LNCaP clone FGC (cell line): Measurements from ENCODE around the gene DYSF.

Experiments used
- DNase-seq: peaks from one replicate; pipeline ENCODE4 v3.0.0-alpha.2; 2011; ENCODE audit warnings: low read depth
- H3K4me3 ChIP-seq: 2 replicates; pipeline ENCODE4 v1.5.1; 2011; ENCODE audit warnings: mild to moderate bottlenecking, low read depth, low read length, control low read depth
- TF ChIP-seq, protein P1 (sequence below): IDR thresholded peaks from 2 replicates; pipeline ENCODE4 v1.5.1; 2012; ENCODE audit warnings: mild to moderate bottlenecking; ENCODE audit not compliant: control insufficient read depth, insufficient read depth; ENCODE audit errors: extremely low read depth

DYSF gene

DNA sequence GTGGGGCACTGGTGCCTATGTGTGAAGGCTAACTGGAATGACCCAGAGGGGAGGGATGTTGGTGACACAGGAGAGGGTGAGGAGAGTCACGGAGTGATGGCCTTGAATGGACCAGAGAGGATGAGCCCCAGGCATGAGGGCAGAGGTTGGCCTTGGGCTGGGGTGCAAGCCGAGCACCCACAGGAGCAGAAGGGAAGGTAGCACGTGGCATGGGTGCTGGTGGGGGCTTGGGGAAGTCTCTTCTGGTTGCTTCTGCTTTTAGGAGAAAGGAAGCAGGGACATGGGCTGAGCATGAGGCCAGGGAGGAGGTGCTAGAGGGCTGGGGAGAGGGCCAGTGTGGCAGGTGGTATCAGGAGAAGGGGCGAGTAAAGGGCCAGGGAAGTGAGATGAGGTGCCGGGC, 183.8 kb downstream of the DYSF start:
- TF ChIP-seq, protein P1, sequence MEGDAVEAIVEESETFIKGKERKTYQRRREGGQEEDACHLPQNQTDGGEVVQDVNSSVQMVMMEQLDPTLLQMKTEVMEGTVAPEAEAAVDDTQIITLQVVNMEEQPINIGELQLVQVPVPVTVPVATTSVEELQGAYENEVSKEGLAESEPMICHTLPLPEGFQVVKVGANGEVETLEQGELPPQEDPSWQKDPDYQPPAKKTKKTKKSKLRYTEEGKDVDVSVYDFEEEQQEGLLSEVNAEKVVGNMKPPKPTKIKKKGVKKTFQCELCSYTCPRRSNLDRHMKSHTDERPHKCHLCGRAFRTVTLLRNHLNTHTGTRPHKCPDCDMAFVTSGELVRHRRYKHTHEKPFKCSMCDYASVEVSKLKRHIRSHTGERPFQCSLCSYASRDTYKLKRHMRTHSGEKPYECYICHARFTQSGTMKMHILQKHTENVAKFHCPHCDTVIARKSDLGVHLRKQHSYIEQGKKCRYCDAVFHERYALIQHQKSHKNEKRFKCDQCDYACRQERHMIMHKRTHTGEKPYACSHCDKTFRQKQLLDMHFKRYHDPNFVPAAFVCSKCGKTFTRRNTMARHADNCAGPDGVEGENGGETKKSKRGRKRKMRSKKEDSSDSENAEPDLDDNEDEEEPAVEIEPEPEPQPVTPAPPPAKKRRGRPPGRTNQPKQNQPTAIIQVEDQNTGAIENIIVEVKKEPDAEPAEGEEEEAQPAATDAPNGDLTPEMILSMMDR, result no peak
- no peak for DNase-seq

DNA sequence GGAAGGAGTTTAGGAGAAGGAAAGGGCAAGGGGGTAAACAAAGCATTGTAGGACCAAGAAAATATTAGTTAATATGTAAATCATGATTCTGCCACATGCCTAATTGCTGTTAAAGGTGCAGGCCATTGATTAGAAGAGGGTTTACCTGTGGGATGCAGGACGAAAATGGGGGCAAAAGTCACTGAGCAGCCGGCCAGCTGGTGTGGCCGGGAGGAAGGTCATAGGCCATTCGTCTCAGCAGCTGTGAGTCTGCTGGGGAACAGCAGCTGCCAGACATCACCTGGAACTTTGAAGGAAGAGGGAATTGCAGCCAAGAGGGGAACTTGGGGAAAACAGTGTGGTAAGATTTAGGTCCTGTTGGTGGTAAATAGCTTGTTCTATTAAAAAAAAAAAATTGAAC, 184.4 kb downstream of the DYSF start:
- TF ChIP-seq, protein P1, result no peak
- no peak overlapping the region for H3K4me3 ChIP-seq
- DNase-seq, result no peak

More for the DNA sequence above, 183.8 kb downstream of the DYSF start:
- no peak overlapping the region for H3K4me3 ChIP-seq

DNA sequence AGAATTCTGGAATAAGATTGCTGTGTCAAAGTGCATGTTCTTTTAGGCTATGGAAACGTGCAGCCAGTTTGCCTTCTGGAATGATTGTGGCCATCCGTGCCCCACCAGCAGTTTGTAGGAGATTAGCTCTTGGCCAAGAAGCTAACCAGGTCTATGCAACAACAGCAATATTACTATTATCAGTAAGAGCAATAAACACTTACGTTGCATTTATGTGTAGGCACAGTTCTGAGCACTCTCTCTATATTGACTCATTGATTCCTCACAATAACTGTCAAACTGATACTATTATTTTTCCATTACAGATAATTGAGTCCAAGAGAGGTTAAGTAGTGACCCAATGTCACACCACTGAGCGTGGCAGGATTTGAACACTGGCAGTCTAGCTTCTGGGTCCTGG, 186.4 kb downstream of the DYSF start:
- DNase-seq, result no peak
- no peak overlapping the region for H3K4me3 ChIP-seq
- TF ChIP-seq, protein P1, result no peak

DNA sequence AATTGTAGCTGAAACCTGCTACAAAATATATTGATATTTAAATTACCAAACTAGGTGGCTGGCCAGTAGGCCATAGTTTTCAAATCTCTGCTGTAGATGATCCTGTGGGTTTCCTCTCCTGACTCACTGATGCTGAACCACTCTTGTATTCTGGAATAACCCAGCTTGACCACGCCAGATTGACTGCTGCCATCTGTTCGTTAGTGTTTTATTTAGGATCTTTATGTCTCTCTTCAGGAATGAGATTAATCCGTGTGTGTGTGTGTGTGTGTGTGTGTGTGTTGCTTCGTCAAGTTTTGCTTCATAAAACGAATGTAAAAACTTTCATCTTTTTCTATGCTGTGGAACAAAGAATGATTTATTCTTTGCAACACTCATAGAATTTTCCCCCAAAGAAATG, 187.1 kb downstream of the DYSF start:
- H3K4me3 ChIP-seq, result no peak overlapping the region
- no peak for DNase-seq
- TF ChIP-seq, protein P1, result no peak

DNA sequence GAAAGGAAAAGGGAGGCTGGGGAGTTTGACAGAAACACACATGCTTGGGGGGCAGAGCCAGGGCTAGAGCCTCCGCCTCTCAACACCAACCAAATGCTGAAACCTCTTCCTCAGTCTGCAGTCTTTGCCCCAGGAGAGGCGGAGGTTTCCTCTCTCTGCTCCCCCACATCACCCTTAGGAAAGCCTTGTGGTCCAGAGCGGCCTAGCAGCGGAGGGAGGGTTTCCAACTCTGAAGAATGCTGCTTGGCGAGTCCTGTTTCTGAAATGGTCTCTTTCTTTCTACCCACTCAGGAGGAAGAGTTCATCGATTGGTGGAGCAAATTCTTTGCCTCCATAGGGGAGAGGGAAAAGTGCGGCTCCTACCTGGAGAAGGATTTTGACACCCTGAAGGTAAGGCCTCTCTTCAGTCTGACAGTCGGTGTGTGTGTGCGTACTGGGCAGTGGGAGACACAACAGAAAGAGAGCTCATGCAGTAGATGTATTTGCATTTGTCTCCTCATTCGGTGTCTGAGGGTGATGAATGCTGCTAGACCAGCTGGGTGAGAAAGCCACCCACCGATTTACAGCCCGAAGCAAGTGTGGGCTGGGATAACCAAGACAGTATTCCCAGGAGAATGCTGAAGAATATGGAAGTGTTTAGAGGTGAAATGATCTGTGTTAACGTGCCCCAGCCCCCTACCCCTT, 190.5 kb downstream of the DYSF start:
- no peak overlapping the region for H3K4me3 ChIP-seq
- TF ChIP-seq, protein P1, result no peak
- DNase-seq, result no peak

DNA sequence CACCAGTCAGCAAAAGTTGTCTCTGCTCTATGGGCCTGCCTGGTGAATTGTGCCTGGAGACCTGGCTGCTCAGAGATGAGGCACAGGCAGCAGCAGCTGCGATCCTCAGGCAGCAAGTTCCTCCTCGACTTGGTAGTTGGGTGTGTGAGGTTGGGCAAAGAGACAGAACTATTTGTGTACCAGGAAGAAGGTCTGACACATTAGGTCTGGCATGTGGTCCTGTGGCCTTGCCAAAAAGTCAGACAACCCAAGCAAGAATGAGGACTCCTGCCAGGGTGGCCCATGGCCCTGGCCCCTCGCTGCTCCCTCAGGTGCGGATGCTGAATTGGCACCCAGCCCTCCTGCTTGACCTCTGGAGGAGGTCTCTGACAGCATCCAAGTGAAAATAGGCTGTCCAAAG, 192.7 kb downstream of the DYSF start:
- peak; percentile 31 for DNase-seq
- TF ChIP-seq, protein P1, result no peak
- H3K4me3 ChIP-seq, result no peak overlapping the region

- TF ChIP-seq, protein P1, result no peak
- no peak for DNase-seq
- no peak overlapping the region for H3K4me3 ChIP-seq
Measured at GRCh38 chr2:71647356-71647755, 194.0 kb downstream of the DYSF start.
